Neural crest cell (in vitro differentiated cells): Measurements from ENCODE around the gene B3GNT5. TPM values are rescaled to one million over a fixed set of nuclear protein-coding genes. Genes with fewer than 3 reads are reported as not detected.

Source experiments
- DNase-seq: peaks from one replicate; pipeline ENCODE4 v3.0.0; 2021; ENCODE audit warnings: low read depth, mixed read lengths, low spot score
- H3K27ac Mint-ChIP-seq: one replicate; pipeline ENCODE4 v1.8.0; 2021; ENCODE audit warnings: mild to moderate bottlenecking, mixed read lengths; ENCODE audit not compliant: unreplicated experiment
- H3K27me3 Mint-ChIP-seq: 2 replicates; pipeline ENCODE4 v1.8.0; 2021; ENCODE audit warnings: low read depth, mild to moderate bottlenecking, mixed read lengths
- H3K36me3 Mint-ChIP-seq: 2 replicates; pipeline ENCODE4 v1.8.0; 2021; ENCODE audit warnings: low read depth, mild to moderate bottlenecking, mixed read lengths
- H3K4me1 Mint-ChIP-seq: 2 replicates; pipeline ENCODE4 v1.8.0; 2021; ENCODE audit warnings: mixed read lengths
- H3K4me3 Mint-ChIP-seq: one replicate; pipeline ENCODE4 v1.8.0; 2021; ENCODE audit warnings: mild to moderate bottlenecking, mixed read lengths
- H3K9me3 Mint-ChIP-seq: 2 replicates; pipeline ENCODE4 v1.8.0; 2021; ENCODE audit warnings: mixed read lengths
- CTCF ChIP-seq: fragments of 200-600 bp; sonication (generic); conservative IDR thresholded peaks from 2 replicates; pipeline ENCODE4 v1.5.0; 2021; ENCODE audit warnings: antibody characterized with exemption, mild to moderate bottlenecking
- total RNA-seq: library from RNA; stranded (reverse); gene quantifications from 2 replicates; pipeline ENCODE4 v1.2.1, GENCODE V29; 2021

Gene B3GNT5
- total RNA-seq, 1 donor from 2014 or later: 39.4 TPM

GRCh38 chr3:183272791-183273190 lies 19.7 kb downstream of the B3GNT5 start:
- Mint-ChIP-seq H3K27me3 (no peaks in the 10 kb centered on the region), H3K4me1 (peaks cover 8% of the 10 kb centered on the region), H3K27ac (no peak overlapping the region), H3K36me3 (peaks cover 5% of the 10 kb centered on the region), H3K4me3 (no peak overlapping the region), H3K9me3 (no peaks in the 10 kb centered on the region)
- no peak for DNase-seq
- TF ChIP-seq CTCF: no peak

GRCh38 chr3:183274609-183275008 lies 21.6 kb downstream of the B3GNT5 start:
- Mint-ChIP-seq H3K9me3 (no peaks in the 10 kb centered on the region), H3K27ac (no peak overlapping the region), H3K27me3 (no peaks in the 10 kb centered on the region), H3K4me1 (peaks cover 11% of the 10 kb centered on the region), H3K4me3 (no peak overlapping the region), H3K36me3 (peaks cover 5% of the 10 kb centered on the region)
- no peak for DNase-seq
- TF ChIP-seq CTCF: no peak

GRCh38 chr3:183275418-183275817 lies 22.4 kb downstream of the B3GNT5 start:
- Mint-ChIP-seq H3K4me3 (no peak overlapping the region), H3K27ac (no peak overlapping the region), H3K36me3 (no peaks in the 10 kb centered on the region), H3K27me3 (no peaks in the 10 kb centered on the region), H3K9me3 (no peaks in the 10 kb centered on the region), H3K4me1 (peaks cover 11% of the 10 kb centered on the region)
- DNase-seq: no peak
- no peak for TF ChIP-seq CTCF

GRCh38 chr3:183275937-183276336 lies 22.9 kb downstream of the B3GNT5 start:
- Mint-ChIP-seq H3K27ac (no peak overlapping the region), H3K9me3 (no peaks in the 10 kb centered on the region), H3K4me3 (no peak overlapping the region), H3K27me3 (no peaks in the 10 kb centered on the region), H3K36me3 (no peaks in the 10 kb centered on the region), H3K4me1 (peaks cover 11% of the 10 kb centered on the region)
- no peak for DNase-seq
- no peak for TF ChIP-seq CTCF

GRCh38 chr3:183277260-183277659 lies 24.2 kb downstream of the B3GNT5 start:
- H3K36me3 Mint-ChIP-seq: no peaks in the 10 kb centered on the region
- H3K4me1 Mint-ChIP-seq: peaks cover 16% of the 10 kb centered on the region
- no peaks in the 10 kb centered on the region for H3K27me3 Mint-ChIP-seq
- H3K27ac Mint-ChIP-seq: no peak overlapping the region
- no peak for TF ChIP-seq CTCF
- no peaks in the 10 kb centered on the region for H3K9me3 Mint-ChIP-seq
- no peak overlapping the region for H3K4me3 Mint-ChIP-seq
- no peak for DNase-seq
